ENCODE results near the gene STX2.

STX2 gene

DNA sequence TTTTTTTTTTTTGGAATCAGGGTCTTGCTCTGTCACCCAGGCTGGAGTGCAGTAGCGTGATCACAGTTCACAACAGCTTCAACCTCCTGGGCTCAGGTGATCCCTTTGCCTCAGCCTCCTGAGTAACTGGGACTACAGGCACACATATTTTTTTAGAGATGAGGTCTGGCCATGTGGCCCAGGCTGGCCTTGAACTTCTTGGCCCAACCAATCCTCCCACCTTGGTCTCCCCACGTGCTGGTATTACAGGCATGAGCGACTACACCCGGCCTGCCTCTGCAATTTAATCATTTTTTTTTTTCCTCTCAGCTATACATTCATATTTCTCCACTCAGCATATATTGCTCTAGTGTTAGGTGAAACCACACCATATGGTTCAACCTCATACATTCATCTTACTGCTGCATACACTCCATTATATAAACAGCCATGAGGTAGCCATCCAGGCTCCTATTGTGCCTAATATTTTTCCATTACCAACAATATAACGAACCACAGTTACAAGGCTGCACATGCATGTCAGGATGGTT, 7.1 kb downstream of the STX2 start:
- DNase-seq (ENCODE audit: low read depth in 2 of 2) = no peak

DNA sequence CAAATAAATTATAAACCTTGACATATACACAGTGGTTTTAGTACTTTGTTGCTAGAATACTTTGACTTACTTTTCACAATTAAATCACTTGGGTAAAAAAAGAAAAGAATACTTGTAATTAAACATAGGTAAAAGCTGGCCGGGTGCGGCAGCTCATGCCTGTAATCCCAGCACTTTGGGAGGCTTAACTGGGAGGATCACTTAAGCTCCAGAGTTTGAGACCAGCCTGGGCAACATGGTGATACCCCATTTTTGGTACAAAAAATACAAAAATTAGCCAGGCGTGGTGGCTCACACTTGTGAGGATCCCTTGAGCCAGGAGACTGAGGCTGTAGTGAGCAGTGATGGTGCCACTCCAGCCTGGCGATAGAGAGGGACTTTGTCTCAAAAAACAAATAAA, 7.8 kb downstream of the STX2 start:
- DNase-seq (ENCODE audit: low read depth in 2 of 2) = no peak

DNA sequence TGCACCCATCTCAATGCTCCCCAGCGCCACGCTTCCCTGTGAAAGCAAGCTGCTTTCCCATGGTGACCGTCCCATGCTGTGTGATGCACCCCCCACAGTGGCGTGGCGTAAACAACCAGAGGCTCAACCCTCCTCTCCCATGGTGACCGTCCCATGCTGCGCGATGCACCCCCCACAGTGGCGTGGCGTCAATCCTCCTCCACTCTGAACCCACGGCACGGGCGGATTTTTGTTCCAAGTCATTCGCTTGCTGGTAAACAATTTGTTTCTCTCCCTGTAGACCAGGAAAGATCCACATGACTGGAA, 8.9 kb downstream of the STX2 start:
- no peak for DNase-seq (ENCODE audit: low read depth in 2 of 2)

GRCh38 chr12:130829391-130830245, 9.4 kb downstream of the STX2 start:
- no peak for DNase-seq (ENCODE audit: low read depth in 2 of 2)

GRCh38 chr12:130828895-130829294, 10.2 kb downstream of the STX2 start:
- DNase-seq (ENCODE audit: low read depth in 2 of 2) = no peak

- DNase-seq (ENCODE audit: low read depth in 2 of 2) = no peak
Measured at GRCh38 chr12:130827432-130827831, 11.6 kb downstream of the STX2 start.

DNA sequence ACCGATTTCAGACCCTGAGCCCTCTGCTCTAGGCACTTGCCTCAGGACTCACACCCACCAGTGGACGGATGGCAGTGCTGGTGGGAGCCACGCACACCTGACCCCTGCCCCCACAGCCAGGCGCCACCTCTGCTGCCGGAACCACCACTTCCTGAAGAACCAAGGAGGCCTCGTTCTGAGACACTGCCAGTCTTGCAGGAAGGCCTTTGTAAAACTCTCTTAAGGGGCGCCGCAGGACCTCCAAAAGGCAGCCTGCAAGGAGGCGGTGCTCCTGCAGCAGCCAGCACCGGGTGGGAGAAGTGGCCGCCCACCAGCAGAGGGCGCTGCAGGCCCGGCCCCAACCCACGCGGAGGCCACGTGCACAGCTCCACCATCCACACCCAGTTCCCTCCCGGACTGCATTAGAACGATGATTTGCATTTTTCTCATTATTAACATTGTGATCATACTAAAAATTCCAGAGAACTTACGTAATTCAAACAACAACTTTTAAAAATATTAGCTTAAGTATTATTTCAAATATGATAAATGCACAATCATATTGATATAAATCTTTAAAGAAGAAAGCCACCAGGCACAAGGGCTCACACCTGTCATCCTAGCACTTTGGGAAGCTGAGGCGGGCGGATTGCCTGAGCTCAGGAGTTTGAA, 12.8 kb downstream of the STX2 start:
- peak; percentile 65 to 71 for DNase-seq (ENCODE audit: low read depth in 2 of 2)

DNA sequence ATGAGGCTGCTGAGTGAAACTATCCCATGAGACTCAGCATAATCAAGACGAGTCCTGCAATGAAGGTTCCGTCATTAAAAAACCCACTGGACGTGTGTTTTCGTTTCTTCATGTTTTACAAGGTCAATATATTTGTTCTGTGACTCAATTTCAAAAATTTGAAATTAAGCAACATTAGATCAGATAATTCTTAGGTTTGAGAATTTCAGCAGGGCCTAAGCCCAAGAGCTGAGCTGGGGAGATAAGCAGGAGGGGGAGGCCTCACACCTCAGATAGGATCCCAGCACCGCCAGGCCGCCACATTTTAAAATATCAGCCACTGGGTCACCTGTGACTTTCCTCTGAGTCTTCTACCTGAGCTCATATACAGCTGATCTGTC, 13.3 kb downstream of the STX2 start:
- no peak for DNase-seq (ENCODE audit: low read depth in 2 of 2)

GRCh38 chr12:130819681-130820080, 19.4 kb downstream of the STX2 start:
- DNase-seq (ENCODE audit: low read depth in 2 of 2) = no peak

DNA sequence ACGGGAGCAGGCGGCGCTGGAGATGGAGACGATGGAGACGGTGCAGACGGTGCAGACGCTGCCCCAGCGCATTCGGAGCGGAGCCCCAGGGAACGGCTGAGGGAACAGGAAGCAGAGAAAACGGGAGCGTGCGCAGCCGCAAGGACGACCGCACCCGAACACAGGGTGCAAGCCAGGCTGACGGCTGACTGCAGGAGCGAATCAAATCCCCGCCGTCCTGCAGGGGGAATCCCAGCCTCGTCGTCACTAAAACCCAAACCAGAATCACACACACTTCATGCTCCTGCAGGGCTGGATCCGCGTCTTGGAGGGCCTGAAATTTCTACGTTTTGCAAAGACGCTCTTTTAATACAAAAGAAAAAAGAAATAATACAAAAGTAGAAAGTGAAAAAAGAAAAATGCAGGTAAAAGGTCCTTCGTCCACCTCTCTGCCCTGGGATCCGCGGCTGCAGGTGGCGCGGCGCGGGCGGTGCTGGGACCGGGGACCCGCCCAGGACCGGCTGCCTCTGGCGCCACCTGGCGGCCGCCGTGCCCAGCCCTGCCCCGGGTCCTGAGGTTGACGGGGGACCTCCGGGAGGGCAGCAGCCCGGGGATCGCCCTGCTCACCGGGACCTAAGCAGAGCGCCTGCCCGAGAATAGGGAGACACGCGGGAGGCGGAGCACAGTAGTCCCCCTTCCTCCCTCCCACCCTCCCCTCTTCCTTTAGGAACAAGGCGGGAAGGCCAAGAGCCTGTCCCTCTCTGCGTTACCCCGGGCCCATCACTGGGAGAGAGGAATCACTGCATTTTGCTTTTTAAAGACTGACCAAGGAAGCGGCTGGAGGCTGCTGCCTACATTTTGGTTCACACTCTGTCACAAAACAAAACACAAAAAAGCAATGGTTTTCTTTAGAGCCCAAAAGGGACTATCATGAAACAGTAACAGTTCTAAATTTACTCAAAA, 20.1 kb downstream of the STX2 start:
- peak; percentile 67 for DNase-seq (ENCODE audit: low read depth in 2 of 2)

- DNase-seq (ENCODE audit: low read depth in 2 of 2) = no peak
Measured at GRCh38 chr12:130818272-130818634, 20.8 kb downstream of the STX2 start.

GRCh38 chr12:130817804-130818203, 21.2 kb downstream of the STX2 start:
- no peak for DNase-seq (ENCODE audit: low read depth in 2 of 2)

DNA sequence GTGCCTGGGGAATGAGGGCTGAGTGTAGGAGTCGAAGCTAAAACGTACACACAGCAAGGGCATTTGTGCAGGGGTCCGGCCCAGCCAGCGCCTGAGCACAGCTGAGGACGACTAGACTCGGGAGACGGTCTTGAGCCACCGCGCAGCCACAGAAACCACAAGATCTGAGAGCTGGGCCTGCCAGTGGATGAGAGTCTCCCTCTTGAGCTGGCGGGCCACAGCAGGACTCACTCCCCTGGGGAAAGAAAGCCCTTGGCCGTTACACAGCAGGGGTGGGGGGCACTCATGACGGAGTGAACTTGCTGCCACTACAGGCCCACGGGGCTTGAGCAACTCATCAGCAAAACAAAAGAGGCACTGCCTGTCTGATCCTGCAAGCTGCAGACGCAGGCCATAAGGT, 23.0 kb downstream of the STX2 start:
- no peak for DNase-seq (ENCODE audit: low read depth in 2 of 2)

DNA sequence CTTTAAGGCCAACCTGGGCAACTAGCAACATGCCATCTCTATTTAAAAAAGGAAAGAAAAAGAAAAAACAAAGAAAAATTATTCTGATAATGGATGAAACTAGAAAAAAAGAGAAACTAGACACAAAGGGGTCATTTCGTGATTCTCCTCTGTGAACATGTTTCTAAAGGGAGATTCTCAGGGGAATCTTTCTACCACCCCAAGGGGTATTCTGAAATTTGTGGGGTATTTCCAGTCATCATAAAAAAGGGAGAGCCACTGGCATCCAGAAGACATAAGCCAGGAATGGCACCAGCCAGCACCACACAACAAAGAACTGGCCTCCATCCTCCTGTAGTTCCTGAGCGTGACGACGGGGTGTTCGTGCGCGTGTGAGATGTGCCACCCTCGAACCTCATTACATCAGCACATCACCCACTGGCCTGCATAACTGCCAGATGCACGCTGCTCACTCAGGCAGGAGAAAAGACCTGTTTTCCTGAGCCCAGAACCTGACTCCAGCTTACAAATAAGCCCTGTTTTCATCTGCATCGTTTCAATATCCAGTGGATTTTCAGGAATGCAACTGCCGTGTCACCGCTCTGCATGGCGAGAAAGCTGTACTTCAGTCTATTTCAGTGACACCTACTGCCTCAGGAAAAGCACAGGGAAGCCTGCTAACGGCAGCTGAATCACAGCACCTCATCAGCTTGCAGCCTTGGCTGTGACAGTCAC, 23.9 kb downstream of the STX2 start:
- no peak for DNase-seq (ENCODE audit: low read depth in 2 of 2)

- no peak for DNase-seq (ENCODE audit: low read depth in 2 of 2)
Measured at GRCh38 chr12:130813949-130814348, 25.1 kb downstream of the STX2 start.

GRCh38 chr12:130813436-130813835, 25.6 kb downstream of the STX2 start:
- no peak for DNase-seq (ENCODE audit: low read depth in 2 of 2)

GRCh38 chr12:130809791-130810190, 29.3 kb downstream of the STX2 start:
- DNase-seq (ENCODE audit: low read depth in 2 of 2) = no peak

DNA sequence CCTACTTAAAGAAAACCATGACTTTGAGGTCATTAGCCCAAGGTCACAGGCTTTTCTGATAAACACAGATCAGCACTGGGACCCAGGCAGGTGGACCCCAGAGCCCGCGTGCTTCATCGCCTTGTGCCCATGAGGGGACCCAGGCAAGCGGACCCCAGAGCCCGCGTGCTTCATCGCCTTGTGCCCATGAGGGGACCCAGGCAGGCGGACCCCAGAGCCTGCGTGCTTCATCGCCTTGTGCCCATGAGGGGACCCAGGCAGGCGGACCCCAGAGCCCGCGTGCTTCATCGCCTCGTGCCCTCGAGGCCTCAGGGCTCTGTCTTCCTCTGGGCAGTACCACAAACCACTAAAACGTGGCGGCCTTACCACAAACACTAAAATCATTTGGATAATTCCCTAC, 31.7 kb downstream of the STX2 start:
- DNase-seq (ENCODE audit: low read depth in 2 of 2) = no peak

- no peak for DNase-seq (ENCODE audit: low read depth in 2 of 2)
Measured at GRCh38 chr12:130806574-130806973, 32.5 kb downstream of the STX2 start.

DNA sequence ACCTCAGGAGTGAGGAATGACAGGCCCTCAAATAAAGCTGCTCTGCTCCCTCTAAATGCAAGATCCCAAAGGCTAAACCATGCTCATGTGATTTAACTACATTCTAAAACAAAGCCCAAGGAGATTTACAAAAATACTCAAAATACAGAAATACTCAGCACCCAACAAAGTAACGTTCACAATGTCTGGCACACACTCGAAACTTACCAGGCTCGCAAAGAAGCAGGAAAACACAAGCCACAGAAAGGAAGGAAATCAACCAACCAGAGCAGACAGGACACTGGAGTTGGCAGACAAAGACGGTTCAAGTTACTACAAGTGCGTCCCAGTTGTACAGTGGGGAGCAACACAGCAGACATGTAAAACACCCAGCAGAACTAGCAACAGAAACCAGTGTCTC, 33.4 kb downstream of the STX2 start:
- no peak for DNase-seq (ENCODE audit: low read depth in 2 of 2)

- DNase-seq (ENCODE audit: low read depth in 2 of 2) = no peak
Measured at GRCh38 chr12:130804216-130804615, 34.8 kb downstream of the STX2 start.

- DNase-seq (ENCODE audit: low read depth in 2 of 2) = no peak
Measured at GRCh38 chr12:130803702-130804101, 35.3 kb downstream of the STX2 start.
